Esophagus squamous epithelium (tissue), 4 donors: ENCODE results near the gene KCNJ11.

Source experiments
- POLR2A ChIP-seq, 4 donors: fragments of 450-650 bp; IDR thresholded peaks; one replicate each; pipeline ENCODE4 v1.6.1; 2017; ENCODE audit warnings: antibody characterized with exemption in 4 of 4, mild to moderate bottlenecking in 4 of 4, moderate library complexity in 3 of 4
- TF ChIP-seq, protein P1 (sequence below), 6 experiments: fragments of 450-650 bp in 4 of 6; fragments of 200-600 bp in 2 of 6; sonication (generic) in 2 of 6; IDR thresholded peaks; one replicate each; pipeline ENCODE4 v1.5.1; 2016 to 2019; ENCODE audit warnings: antibody characterized with exemption in 6 of 6, mild to moderate bottlenecking in 4 of 6, moderate library complexity in 4 of 6

DNA sequence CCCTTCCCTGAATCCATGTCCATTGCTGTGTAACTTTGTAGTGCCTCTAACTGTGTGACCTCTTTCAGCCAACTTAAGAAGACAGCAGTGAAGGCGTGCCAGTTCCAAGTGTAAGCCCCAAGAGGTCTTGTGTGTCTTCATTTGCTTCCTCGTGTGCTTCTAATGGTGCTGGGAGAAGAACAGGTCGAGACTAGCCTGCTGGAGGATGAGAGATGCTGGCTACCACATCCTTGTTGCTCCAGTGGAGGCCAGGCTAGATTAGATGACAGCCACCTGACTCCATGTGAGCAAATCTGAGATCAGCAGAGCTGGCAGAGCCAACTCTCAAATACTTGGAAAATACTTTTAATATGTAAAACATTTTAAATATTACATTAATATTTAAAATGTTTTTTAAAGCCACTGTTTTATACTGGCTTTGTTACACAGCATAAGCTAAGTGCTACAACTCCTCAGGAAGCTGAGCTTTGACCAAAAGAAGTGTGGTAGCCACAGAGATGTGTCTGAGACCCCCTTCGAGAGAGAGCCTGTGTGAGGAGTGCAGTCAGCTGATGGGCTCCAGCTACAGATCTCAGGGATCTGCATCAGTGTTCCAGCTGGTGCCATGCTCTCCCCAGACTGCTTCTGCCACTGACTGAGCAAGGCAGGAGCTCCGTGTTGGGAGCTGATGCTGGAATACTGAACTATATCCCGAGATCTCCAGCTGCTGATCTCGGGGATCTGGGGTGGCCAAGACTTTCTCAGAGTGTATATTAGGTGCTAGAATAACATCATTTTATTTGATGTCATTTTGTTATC lies 8.9 kb downstream of the KCNJ11 start:
- TF ChIP-seq, protein P1, sequence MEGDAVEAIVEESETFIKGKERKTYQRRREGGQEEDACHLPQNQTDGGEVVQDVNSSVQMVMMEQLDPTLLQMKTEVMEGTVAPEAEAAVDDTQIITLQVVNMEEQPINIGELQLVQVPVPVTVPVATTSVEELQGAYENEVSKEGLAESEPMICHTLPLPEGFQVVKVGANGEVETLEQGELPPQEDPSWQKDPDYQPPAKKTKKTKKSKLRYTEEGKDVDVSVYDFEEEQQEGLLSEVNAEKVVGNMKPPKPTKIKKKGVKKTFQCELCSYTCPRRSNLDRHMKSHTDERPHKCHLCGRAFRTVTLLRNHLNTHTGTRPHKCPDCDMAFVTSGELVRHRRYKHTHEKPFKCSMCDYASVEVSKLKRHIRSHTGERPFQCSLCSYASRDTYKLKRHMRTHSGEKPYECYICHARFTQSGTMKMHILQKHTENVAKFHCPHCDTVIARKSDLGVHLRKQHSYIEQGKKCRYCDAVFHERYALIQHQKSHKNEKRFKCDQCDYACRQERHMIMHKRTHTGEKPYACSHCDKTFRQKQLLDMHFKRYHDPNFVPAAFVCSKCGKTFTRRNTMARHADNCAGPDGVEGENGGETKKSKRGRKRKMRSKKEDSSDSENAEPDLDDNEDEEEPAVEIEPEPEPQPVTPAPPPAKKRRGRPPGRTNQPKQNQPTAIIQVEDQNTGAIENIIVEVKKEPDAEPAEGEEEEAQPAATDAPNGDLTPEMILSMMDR (IDR thresholded peaks at IDR 0.05), result no peak
- TF ChIP-seq POLR2A (IDR thresholded peaks at IDR 0.05), result no peak
